Measurements from ENCODE around the gene ARHGEF38.

ARHGEF38 gene

DNA sequence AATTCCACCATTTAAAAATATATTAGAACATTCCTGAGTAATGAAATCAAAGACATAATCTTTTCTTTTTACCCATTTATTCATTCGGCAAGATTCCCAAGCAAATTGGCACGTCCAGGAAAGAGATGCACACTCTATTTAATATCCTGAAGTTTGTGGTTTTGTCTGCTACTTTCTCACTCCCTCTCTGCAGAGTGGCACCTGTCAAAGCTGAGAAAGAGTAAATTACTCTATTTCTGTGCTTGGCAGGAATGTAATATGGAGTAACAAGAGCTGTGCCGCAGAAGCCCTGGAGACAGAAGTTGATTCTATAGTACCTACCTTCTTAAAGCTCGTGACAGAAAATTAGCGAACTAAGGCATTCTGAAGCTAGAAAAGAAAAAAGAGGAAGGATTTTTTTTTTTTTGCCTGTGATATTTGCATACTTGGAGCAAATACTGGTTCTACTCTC lies 161.7 kb downstream of the ARHGEF38 start:
- Histone ChIP-seq H3K36me3 (ENCODE audit: insufficient read depth, low read length) (peaks cover 2% of the 10 kb centered on the region; the same call in 1 of the 2 replicates), H3K9ac (ENCODE audit: low read length) (peak overlapping the region; percentile 53; the same call in 1 of the 2 replicates), H4K20me1 (ENCODE audit: insufficient read depth, low read length) (no peaks in the 10 kb centered on the region), H3K27ac (ENCODE audit: low read depth, low read length, poor library complexity, severe bottlenecking) (peak overlapping the region; percentile 79), H3K9me2 (ENCODE audit: low read depth, low read length) (no peaks in the 10 kb centered on the region), H3K79me2 (ENCODE audit: insufficient read depth, low read length) (peaks cover 56% of the 10 kb centered on the region), H3K9me3 (ENCODE audit: low read length) (no peaks in the 10 kb centered on the region), H3K4me1 (ENCODE audit: insufficient read depth, low read length, severe bottlenecking) (peaks cover 52% of the 10 kb centered on the region), H3K4me2 (ENCODE audit: low read length) (peak overlapping the region; percentile 77), H2AFZ (ENCODE audit: low read length) (no peak overlapping the region), H3K4me3 (ENCODE audit: low read depth, low read length, poor library complexity, severe bottlenecking) (peak overlapping the region; percentile 51), H3F3A (ENCODE audit: insufficient read depth, low read length) (peaks cover 3% of the 10 kb centered on the region; the same call in 1 of the 2 replicates), H3K27me3 (ENCODE audit: insufficient read depth, low read length) (no peaks in the 10 kb centered on the region)
- TF ChIP-seq EZH2 (IDR thresholded peaks at IDR 0.05; ENCODE audit: borderline replicate concordance, low read length): no peak
- TF ChIP-seq CTCF (IDR thresholded peaks at IDR 0.05; ENCODE audit: low read length): no peak

DNA sequence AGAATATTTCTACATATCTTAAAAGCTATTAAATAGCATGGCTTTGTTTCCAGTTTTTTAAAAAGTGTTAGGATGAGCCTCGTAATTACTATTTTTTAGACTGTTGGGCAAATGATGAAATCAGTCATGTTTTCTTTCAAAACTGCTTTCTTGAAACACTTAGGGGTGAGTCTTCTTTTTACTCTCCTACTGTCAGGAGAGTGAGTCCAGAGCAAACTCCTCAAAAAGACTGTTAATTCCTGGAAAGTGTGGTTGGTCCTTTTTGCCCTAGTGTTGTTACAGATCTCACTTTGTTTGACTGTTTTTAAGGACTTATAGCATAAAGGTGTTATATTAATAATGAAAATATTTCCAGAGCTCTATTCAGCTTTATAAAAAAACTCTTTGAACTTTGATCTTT lies 162.5 kb downstream of the ARHGEF38 start:
- TF ChIP-seq CTCF (IDR thresholded peaks at IDR 0.05; ENCODE audit: low read length) (no peak), EZH2 (IDR thresholded peaks at IDR 0.05; ENCODE audit: borderline replicate concordance, low read length) (no peak)
- peaks cover 3% of the 10 kb centered on the region; the same call in 1 of the 2 replicates for H3F3A ChIP-seq (ENCODE audit: insufficient read depth, low read length)
- H3K27me3 ChIP-seq (ENCODE audit: insufficient read depth, low read length): no peaks in the 10 kb centered on the region
- no peaks in the 10 kb centered on the region for H3K9me3 ChIP-seq (ENCODE audit: low read length)
- peak overlapping the region; percentile 10 for H3K4me3 ChIP-seq (ENCODE audit: low read depth, low read length, poor library complexity, severe bottlenecking)
- peaks cover 47% of the 10 kb centered on the region for H3K79me2 ChIP-seq (ENCODE audit: insufficient read depth, low read length)
- peaks cover 8% of the 10 kb centered on the region; the same call in 1 of the 2 replicates for H3K36me3 ChIP-seq (ENCODE audit: insufficient read depth, low read length)
- peak overlapping the region; percentile 39 for H3K27ac ChIP-seq (ENCODE audit: low read depth, low read length, poor library complexity, severe bottlenecking)
- no peaks in the 10 kb centered on the region for H3K9me2 ChIP-seq (ENCODE audit: low read depth, low read length)
- H2AFZ ChIP-seq (ENCODE audit: low read length): no peak overlapping the region
- no peaks in the 10 kb centered on the region for H4K20me1 ChIP-seq (ENCODE audit: insufficient read depth, low read length)
- H3K4me2 ChIP-seq (ENCODE audit: low read length): peak overlapping the region; percentile 44; the same call in 1 of the 2 replicates
- peaks cover 45% of the 10 kb centered on the region for H3K4me1 ChIP-seq (ENCODE audit: insufficient read depth, low read length, severe bottlenecking)
- no peak overlapping the region for H3K9ac ChIP-seq (ENCODE audit: low read length)

DNA sequence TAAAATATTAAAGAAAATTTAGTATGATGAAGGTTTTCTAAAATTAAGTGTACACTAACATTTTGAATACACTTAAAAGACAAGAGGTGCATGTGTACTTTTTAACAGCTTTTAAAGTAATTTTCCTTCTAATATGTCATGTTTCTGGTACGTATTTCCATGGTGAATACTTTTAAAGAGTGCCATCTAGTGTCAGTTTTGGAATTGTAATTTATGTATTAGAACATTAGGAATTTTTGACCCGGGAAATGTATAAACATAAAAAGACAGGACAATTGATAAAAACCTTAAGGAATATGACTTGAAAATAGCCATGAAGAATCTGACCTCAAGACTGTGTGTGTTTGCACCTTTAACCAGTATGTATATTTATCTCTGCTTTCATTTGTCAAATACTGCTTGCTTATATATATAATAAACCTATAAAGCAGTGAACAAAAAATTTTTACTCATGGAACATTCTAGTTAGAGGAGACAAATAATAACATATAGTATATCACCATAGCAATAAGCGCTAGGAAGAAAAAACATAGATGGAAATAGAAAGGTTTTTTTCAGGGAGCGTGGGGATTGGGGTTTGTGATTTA lies 163.4 kb downstream of the ARHGEF38 start:
- no peak for TF ChIP-seq EZH2 (IDR thresholded peaks at IDR 0.05; ENCODE audit: borderline replicate concordance, low read length)
- peak; percentile 57 for TF ChIP-seq CTCF (IDR thresholded peaks at IDR 0.05; ENCODE audit: low read length)
- Histone ChIP-seq H3K27ac (ENCODE audit: low read depth, low read length, poor library complexity, severe bottlenecking) (no peak overlapping the region), H3K4me3 (ENCODE audit: low read depth, low read length, poor library complexity, severe bottlenecking) (no peak overlapping the region), H3K9me2 (ENCODE audit: low read depth, low read length) (no peaks in the 10 kb centered on the region), H3K79me2 (ENCODE audit: insufficient read depth, low read length) (peaks cover 39% of the 10 kb centered on the region), H3K4me1 (ENCODE audit: insufficient read depth, low read length, severe bottlenecking) (peaks cover 36% of the 10 kb centered on the region), H3K27me3 (ENCODE audit: insufficient read depth, low read length) (no peaks in the 10 kb centered on the region), H3F3A (ENCODE audit: insufficient read depth, low read length) (peaks cover 3% of the 10 kb centered on the region; the same call in 1 of the 2 replicates), H3K9me3 (ENCODE audit: low read length) (no peaks in the 10 kb centered on the region), H3K4me2 (ENCODE audit: low read length) (no peak overlapping the region), H2AFZ (ENCODE audit: low read length) (no peak overlapping the region), H4K20me1 (ENCODE audit: insufficient read depth, low read length) (no peaks in the 10 kb centered on the region), H3K9ac (ENCODE audit: low read length) (no peak overlapping the region), H3K36me3 (ENCODE audit: insufficient read depth, low read length) (peaks cover 16% of the 10 kb centered on the region; the same call in 1 of the 2 replicates)

All from OCI-LY1 (cell line).